ENCODE measurements around the gene USO1. TPM values are rescaled to one million over a fixed set of nuclear protein-coding genes. Genes with fewer than 3 reads are reported as not detected.

The USO1 gene
- total RNA-seq = 58.1 and 62.4 TPM in 2 replicates

DNA sequence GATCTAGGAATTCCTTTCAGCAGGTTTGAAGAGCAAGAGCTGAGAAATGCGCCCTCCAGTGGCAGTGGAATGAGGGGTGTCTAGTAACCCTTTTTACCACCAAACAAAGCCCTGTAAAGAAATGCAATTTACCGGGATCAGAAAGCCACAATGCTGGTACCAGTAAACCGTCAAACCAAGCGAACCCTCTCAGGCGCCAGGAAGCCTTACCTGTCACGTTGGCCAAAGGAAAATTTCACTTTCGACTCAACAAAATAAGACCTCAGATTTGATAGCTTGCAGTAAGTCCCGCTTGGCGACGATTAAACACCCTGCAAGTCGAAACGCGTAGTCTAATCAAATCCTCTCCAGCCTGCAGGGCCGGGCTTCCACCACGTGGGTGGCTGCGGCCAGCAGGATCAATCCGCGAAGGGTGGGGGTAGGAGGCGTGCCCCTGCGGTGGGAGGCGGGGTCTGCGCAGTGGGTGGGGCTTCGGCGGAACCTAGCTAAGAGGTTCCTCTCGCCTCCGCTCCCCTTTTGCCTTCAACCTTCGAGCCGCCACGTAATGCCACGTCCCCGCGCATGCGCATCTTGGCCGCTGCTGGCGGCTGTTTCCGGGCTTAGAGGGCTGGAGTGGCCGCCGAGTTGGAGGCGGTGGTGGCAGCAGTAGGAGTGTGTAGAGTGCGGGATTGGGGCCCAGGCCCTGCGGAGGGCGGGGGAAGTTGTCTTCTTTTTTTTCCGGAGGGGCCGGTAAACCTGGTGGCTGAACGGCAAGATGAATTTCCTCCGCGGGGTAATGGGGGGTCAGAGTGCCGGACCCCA lies at the start of gene USO1:
Gene USO1 (plus strand): TSS at position 512 of the 801 bp plus-strand sequence. CDS start 243 bp downstream, at position 755.
- H3K27me3 ChIP-seq (ENCODE audit: control insufficient read depth, insufficient read depth, low read length) = no peaks in the 10 kb centered on the region
- peak; percentile 89 for TF ChIP-seq CTCF (IDR thresholded peaks at IDR 0.05; ENCODE audit: insufficient read depth, low read length, poor library complexity, severe bottlenecking)
- peak; percentile 91 for DNase-seq (ENCODE audit: low read depth)

GRCh38 chr4:75675004-75675531 lies 49.3 kb upstream of the USO1 start:
- no peaks in the 10 kb centered on the region for H3K27me3 ChIP-seq (ENCODE audit: control insufficient read depth, insufficient read depth, low read length)
- H3K36me3 ChIP-seq (ENCODE audit: control insufficient read depth, insufficient read depth, low read length) = no peaks in the 10 kb centered on the region
- no peak overlapping the region for H3K4me3 ChIP-seq (ENCODE audit: low read depth, low read length)
- no peak for DNase-seq (ENCODE audit: low read depth)
- no peak for TF ChIP-seq CTCF (IDR thresholded peaks at IDR 0.05; ENCODE audit: insufficient read depth, low read length, poor library complexity, severe bottlenecking)

More for the DNA sequence above, at the start of gene USO1:
- H3K36me3 ChIP-seq (ENCODE audit: control insufficient read depth, insufficient read depth, low read length) = no peaks in the 10 kb centered on the region
- peak within 1 kb of the TSS; percentile 94 for H3K4me3 ChIP-seq (ENCODE audit: low read depth, low read length)

- Histone ChIP-seq H3K36me3 (ENCODE audit: control insufficient read depth, insufficient read depth, low read length) (no peaks in the 10 kb centered on the region), H3K4me3 (ENCODE audit: low read depth, low read length) (no peak overlapping the region), H3K27me3 (ENCODE audit: control insufficient read depth, insufficient read depth, low read length) (no peaks in the 10 kb centered on the region)
- TF ChIP-seq CTCF (IDR thresholded peaks at IDR 0.05; ENCODE audit: insufficient read depth, low read length, poor library complexity, severe bottlenecking) = no peak
- no peak for DNase-seq (ENCODE audit: low read depth)
Observed at GRCh38 chr4:75678473-75678872, 45.9 kb upstream of the USO1 start.

GRCh38 chr4:75678965-75679364 lies 45.4 kb upstream of the USO1 start:
- Histone ChIP-seq H3K36me3 (ENCODE audit: control insufficient read depth, insufficient read depth, low read length) (no peaks in the 10 kb centered on the region), H3K27me3 (ENCODE audit: control insufficient read depth, insufficient read depth, low read length) (no peaks in the 10 kb centered on the region), H3K4me3 (ENCODE audit: low read depth, low read length) (no peak overlapping the region)
- no peak for TF ChIP-seq CTCF (IDR thresholded peaks at IDR 0.05; ENCODE audit: insufficient read depth, low read length, poor library complexity, severe bottlenecking)
- no peak for DNase-seq (ENCODE audit: low read depth)

DNA sequence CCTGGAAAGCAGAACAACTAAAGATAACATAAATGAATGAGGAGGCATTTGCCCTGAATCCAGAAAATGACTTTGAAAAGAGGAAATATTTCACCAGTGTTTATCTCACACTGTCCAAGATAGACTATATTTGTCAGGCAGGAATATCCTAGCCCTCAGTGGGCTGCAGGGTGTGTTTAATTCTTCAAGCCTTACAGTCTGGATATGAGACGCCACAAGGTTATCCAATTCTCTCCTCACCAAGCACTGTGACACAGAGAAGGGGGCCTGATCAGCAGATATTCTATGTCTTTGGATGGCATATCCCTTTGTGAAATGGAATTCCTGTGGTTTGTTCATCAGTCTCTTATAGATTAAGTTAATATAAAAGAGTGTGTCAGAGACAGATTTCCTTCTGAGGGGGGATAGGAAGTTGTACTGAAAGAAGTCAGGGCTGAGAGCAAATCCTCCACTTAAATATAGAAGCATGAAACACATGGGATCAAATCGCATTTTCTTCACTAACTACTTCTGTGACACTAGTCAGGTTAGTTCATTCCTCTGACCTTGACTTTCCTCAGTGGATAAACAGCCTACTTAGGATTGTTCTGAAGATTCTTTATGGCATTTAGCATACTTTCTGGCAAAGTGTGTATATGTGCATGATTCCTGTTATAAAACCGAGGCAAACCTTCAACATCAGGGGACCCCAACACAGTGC lies 44.4 kb upstream of the USO1 start:
- Histone ChIP-seq H3K4me3 (ENCODE audit: low read depth, low read length) (no peak overlapping the region), H3K36me3 (ENCODE audit: control insufficient read depth, insufficient read depth, low read length) (no peaks in the 10 kb centered on the region), H3K27me3 (ENCODE audit: control insufficient read depth, insufficient read depth, low read length) (no peaks in the 10 kb centered on the region)
- DNase-seq (ENCODE audit: low read depth) = no peak
- no peak for TF ChIP-seq CTCF (IDR thresholded peaks at IDR 0.05; ENCODE audit: insufficient read depth, low read length, poor library complexity, severe bottlenecking)

Measured in kidney epithelial cell (primary cell).